Aorta (tissue), 5 donors: ENCODE results near the gene EVA1A. TPM values are rescaled to one million over a fixed set of nuclear protein-coding genes. Genes with fewer than 3 reads are reported as not detected.

ENCODE experiments used
- ATAC-seq: fragments of 200-7000 bp; cut with Tn5 transposase; one replicate; pipeline ENCODE4 v1.9.1; 2022; ENCODE audit warnings: moderate library complexity; ENCODE audit not compliant: low FRiP score
- DNase-seq, 2 donors: peaks; one replicate each; pipeline ENCODE4 v3.0.0-alpha.2; 2020
- H3K27ac ChIP-seq, 2 donors: one replicate each; pipeline ENCODE4 v1.5.1; 2013; ENCODE audit warnings: low read length in 2 of 2, mild to moderate bottlenecking in 2 of 2, moderate library complexity in 2 of 2, control low read depth in 1 of 2, inconsistent platforms in 1 of 2, low read depth in 1 of 2
- H3K27me3 ChIP-seq, 2 donors: one replicate each; pipeline ENCODE4 v1.6.1; 2013; ENCODE audit warnings: control low read depth in 1 of 2, low read length in 1 of 2, mild to moderate bottlenecking in 1 of 2, moderate library complexity in 1 of 2; ENCODE audit not compliant: insufficient read depth in 2 of 2, control insufficient read depth in 1 of 2
- H3K36me3 ChIP-seq, 2 donors: one replicate each; pipeline ENCODE4 v1.6.1; 2013; ENCODE audit warnings: control low read depth in 1 of 2, low read length in 1 of 2, mild to moderate bottlenecking in 1 of 2; ENCODE audit not compliant: insufficient read depth in 2 of 2, control insufficient read depth in 1 of 2
- H3K4me1 ChIP-seq, 2 donors: one replicate each; pipeline ENCODE4 v1.6.1; 2013; ENCODE audit warnings: low read length in 2 of 2, control low read depth in 1 of 2, mild to moderate bottlenecking in 1 of 2, moderate library complexity in 1 of 2; ENCODE audit not compliant: insufficient read depth in 2 of 2, control insufficient read depth in 1 of 2
- H3K4me3 ChIP-seq, 2 donors: one replicate each; pipeline ENCODE4 v1.5.1; 2013; ENCODE audit warnings: low read length in 2 of 2, control low read depth in 1 of 2, mild to moderate bottlenecking in 1 of 2
- H3K9me3 ChIP-seq: one replicate; pipeline ENCODE4 v1.6.1; 2013; ENCODE audit warnings: mild to moderate bottlenecking, low read length; ENCODE audit not compliant: control insufficient read depth
- whole genome bisulfite sequencing, 2 donors: extraction: QIAGEN DNeasy Blood & Tissue Kit; methylation state at CpG; one replicate each; pipeline ENCODE4 v1.1.7; 2013; 5-methylcytosine and 5-hydroxymethylcytosine counted together
- intact Hi-C, 2 donors: fragments of 100-400 bp; cut with DNase I; formaldehyde crosslinking; loops; one replicate each; pipeline versions ENCODE4 v1.14.2 to v1.15.0; 2022
- polyA plus RNA-seq, 2 donors: library from polyadenylated mRNA; stranded (reverse); fragments of 200-250 nt; gene quantifications; one replicate each; pipeline ENCODE4 v1.2.3, GENCODE V29; 2013
- total RNA-seq, 2 donors: library from RNA; stranded (reverse); fragmentation: NEBNext Ultra II Directional; extraction: Animal tissue kit (Norgen Biotek cat#: 25700); gene quantifications; one replicate each; pipeline ENCODE4 v1.2.1, GENCODE V29; 2021
- donor health status: healthy with polysubstance abuse.
- donor health status: Bipolar disorder and iron deficiency.
- donor health status: DM: no; HTN: no; CAD: no.
- donor health status: DM: no; HTN: no; CAD: no.
- donor health status: DM: yes; HTN: yes; CAD: no.

Gene EVA1A
- total and polyA plus RNA-seq, 4 donors, result 0.82 to 6.0 (median 2.4) TPM

DNA sequence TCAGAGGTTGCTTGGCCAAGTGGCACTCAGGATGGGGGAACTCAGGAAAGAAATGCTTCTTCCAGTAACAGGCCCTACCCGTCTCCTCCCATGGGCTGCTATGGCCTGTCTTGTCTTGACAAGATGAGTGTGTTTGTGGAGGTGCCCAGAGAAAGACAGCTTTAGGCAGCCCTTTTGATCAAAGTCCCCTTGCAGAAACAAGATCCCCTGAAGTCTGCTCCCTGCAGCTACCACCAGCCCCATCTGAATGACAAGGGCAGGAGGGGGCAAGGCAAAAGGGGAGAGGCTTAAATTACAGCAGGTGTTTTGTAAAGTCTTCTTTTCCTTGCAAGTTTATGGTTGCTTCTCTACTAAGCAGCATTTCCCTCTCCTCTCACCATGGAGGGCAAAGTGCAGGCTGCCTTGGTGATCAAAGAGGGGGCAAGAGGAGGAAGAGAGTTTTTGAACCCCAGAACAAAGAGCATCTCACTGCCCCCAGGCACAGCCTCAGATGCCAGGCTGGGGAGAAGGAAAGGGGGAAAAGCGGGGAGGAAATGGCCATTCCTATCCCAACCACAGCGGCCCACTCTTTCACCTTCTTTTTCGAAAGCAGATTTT is 6.7 kb downstream of the EVA1A start:
- 66 to 67% methylated on average over 4 of the region's 4 CpGs for WGBS, 2 donors
- Histone ChIP-seq H3K36me3 (no peaks in the 10 kb centered on the region), H3K27ac (no peak overlapping the region), H3K4me3 (no peak overlapping the region), H3K27me3 (no peaks in the 10 kb centered on the region), H3K9me3 (peaks cover 2% of the 10 kb centered on the region), H3K4me1 (no peaks in the 10 kb centered on the region)
- DNase-seq (no peak), ATAC-seq (no peak)
- intact Hi-C loops, result no loop called here

DNA sequence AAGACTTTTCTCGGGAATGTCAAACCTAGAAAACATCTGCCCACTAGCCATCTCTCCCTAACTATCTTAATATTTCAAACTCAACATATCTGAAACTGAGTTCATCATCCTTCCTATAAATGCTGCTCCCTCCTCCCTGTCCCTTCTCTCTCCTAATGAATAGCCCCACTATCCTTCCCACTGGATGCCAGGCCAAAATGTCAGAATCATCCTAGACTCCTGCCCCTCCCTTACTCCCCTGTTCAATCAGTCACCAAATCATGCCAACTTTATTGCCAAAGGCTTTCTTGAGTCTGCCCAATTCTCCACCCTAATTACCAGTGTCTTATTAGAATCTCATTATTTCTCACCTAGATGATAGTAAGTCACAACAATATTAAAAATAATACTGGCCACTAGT is 8.5 kb downstream of the EVA1A start:
- H3K9me3 ChIP-seq, result peaks cover 2% of the 10 kb centered on the region
- no peak overlapping the region for H3K4me3 ChIP-seq
- intact Hi-C loops, result no loop called here
- H3K36me3 ChIP-seq, result no peaks in the 10 kb centered on the region
- WGBS, 2 donors, result 86 to 90% methylated on average over 1 of the region's 1 CpG
- no peaks in the 10 kb centered on the region for H3K27me3 ChIP-seq
- no peak for ATAC-seq
- H3K27ac ChIP-seq, result no peak overlapping the region
- no peaks in the 10 kb centered on the region for H3K4me1 ChIP-seq
- no peak for DNase-seq

DNA sequence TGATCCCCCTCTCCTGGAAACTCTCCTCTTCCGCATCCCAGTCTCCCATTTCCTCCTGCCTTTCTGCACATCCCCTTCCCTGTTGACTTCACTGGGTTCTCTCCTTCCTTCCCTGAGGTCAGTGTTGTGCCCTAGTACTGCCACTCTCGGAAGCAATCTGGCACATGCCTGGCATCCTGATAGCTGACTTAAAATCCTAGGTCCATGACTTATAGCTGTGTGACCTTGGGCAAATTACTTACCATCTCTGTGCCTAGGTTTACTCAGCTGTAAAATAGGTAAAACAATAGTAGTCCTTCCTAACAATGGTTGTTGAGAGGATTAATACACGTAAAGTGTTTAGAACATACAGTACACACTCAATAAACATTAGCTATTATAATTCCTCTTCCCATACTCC is 9.3 kb downstream of the EVA1A start:
- no peaks in the 10 kb centered on the region for H3K27me3 ChIP-seq
- no peaks in the 10 kb centered on the region for H3K36me3 ChIP-seq
- H3K27ac ChIP-seq, result no peak overlapping the region
- H3K9me3 ChIP-seq, result peaks cover 2% of the 10 kb centered on the region
- no peak overlapping the region for H3K4me3 ChIP-seq
- H3K4me1 ChIP-seq, result no peaks in the 10 kb centered on the region
- WGBS, 2 donors, result 88% methylated on average over 3 of the region's 3 CpGs
- DNase-seq (no peak), ATAC-seq (no peak)
- intact Hi-C loops, result no loop called here

DNA sequence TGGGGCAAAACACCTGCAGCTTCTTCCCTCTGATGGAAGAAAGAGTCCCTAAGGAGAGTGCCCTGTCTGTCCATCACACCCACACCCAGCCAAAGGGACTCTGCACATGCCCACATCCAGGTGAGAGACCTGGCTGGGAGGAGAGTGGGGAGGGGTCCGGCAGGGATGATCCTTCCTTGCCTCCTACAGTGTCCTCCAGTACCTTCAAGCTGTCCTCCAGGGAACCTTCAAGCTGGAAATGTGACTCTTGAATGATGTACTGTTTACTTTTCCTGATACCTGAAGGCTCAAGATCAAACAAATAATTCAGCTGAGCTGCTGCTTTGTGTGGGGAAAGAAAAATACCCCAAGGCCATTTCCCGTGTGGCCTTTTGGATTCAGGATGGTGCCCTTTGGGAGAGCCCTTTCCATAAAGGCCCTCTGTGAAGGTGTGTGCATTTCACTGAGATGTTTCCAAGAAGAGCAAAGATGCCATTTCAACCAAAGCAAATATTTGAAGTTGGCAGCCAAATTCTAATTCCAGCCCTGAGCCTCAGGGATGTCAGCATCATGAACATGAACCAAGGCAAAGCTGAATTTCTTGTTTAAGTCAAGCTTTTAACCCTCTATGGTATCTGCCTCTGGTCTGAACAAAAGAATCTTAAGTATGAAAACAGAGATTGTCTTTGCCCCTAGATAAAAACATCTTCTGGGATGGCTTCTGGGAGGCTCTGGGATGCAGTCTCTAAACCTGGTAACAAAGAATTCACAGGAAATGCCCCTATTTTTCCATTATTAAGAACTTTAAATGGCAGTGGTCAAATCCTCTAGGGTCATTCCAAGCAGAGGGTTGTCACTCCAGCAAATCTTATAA is 11.1 kb downstream of the EVA1A start:
- no peaks in the 10 kb centered on the region for H3K36me3 ChIP-seq
- H3K9me3 ChIP-seq, result peaks cover 2% of the 10 kb centered on the region
- DNase-seq (no peak), ATAC-seq (no peak)
- WGBS, 2 donors, result 71 to 81% methylated on average over 2 of the region's 2 CpGs
- no peaks in the 10 kb centered on the region for H3K27me3 ChIP-seq
- H3K4me1 ChIP-seq, result no peaks in the 10 kb centered on the region
- intact Hi-C loops, result no loop called here
- no peak overlapping the region for H3K4me3 ChIP-seq
- H3K27ac ChIP-seq, result no peak overlapping the region

DNA sequence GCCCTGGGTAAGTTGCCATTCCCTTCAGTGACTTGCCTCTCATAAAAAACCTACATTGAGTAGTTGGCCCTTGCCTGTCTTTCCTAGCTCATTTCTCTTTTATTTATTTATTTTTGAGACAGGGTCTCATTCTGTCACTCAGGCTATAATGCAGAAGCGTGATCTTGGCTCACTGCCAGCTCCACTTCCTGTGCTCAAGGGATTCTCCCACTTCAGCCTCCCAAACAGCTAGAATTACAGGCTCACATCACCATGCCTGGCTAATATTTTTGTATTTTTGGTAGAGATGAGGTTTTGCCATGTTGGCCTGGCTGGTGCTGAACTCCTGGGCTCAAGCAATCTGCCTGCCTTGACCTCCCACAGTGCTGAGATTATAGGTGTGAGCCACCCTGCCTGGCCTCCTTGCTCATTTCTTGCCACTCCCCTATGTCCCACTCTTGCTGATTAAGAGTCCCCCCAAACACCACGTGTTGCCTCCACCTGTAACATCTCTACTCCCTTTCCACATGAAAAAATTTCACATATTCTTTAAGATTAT is 12.6 kb downstream of the EVA1A start:
- Histone ChIP-seq H3K36me3 (no peaks in the 10 kb centered on the region), H3K9me3 (peaks cover 2% of the 10 kb centered on the region), H3K4me3 (no peak overlapping the region), H3K27me3 (no peaks in the 10 kb centered on the region), H3K4me1 (no peaks in the 10 kb centered on the region), H3K27ac (no peak overlapping the region)
- ATAC-seq (no peak), DNase-seq (no peak)
- intact Hi-C loops, result no loop called here
- 35 to 36% methylated on average over 2 of the region's 2 CpGs for WGBS, 2 donors

DNA sequence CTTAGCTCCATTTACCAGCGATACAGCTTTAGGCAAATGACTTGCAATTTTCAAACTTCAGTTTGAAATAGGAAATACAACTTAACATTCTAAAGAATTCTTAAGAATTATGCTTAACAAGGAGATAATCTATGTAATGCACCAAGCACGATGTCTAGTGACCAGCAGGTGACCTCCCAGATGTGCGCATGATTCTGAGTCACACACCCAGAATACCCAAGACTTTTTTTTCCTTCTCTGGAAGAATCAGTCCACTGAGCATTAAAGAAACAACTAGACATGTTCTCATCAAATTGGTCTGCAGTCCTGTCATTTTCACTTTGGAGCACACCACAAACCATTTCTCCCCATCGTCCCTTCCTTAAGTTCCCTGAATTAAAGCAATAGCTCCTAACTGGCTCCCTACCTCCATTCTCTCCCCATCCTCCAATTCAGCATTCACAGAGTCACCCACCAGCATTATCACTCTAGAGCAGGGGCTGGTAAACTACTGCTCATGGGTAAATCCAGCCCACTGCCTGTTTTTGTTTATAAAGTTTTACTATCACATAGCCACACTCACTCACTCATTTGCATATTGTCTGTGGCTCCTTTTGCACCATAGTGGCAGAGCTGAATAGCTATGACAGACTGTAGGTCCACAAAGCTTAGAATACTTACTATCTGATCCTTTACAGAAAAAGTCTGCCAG is 13.2 kb downstream of the EVA1A start:
- WGBS, 2 donors, result 82 to 89% methylated on average over 4 of the region's 4 CpGs
- DNase-seq, result no peak
- H3K27me3 ChIP-seq, result no peaks in the 10 kb centered on the region
- ATAC-seq, result no peak
- H3K4me3 ChIP-seq, result no peak overlapping the region
- no peaks in the 10 kb centered on the region for H3K4me1 ChIP-seq
- peaks cover 2% of the 10 kb centered on the region for H3K9me3 ChIP-seq
- H3K27ac ChIP-seq, result no peak overlapping the region
- H3K36me3 ChIP-seq, result no peaks in the 10 kb centered on the region
- intact Hi-C loops, result no loop called here

DNA sequence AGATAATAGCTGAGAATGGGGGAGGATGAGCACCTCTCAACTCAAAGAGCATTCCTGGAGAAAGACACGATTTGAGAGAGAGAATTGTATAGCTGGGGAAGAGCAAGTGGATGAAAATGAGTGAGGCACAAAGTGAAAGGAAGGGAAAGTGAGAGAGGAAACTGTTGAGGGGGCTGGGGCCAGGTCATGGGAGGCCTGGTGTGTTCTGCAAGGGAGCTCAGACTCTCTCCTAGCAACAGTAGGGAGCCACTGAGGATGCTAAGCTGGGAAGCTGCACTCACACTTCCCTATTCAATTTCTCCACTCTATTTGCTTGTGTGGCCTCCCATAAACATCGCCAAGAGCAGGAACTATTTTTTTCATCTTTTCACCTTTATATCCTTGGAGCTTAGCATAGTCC is 14.8 kb downstream of the EVA1A start:
- no peak overlapping the region for H3K4me3 ChIP-seq
- peaks cover 2% of the 10 kb centered on the region for H3K9me3 ChIP-seq
- H3K4me1 ChIP-seq, result no peaks in the 10 kb centered on the region
- H3K36me3 ChIP-seq, result no peaks in the 10 kb centered on the region
- no peak for DNase-seq
- 84 to 85% methylated on average over 2 of the region's 2 CpGs for WGBS, 2 donors
- H3K27ac ChIP-seq, result no peak overlapping the region
- ATAC-seq, result no peak
- H3K27me3 ChIP-seq, result no peaks in the 10 kb centered on the region
- intact Hi-C loops, result no loop called here

DNA sequence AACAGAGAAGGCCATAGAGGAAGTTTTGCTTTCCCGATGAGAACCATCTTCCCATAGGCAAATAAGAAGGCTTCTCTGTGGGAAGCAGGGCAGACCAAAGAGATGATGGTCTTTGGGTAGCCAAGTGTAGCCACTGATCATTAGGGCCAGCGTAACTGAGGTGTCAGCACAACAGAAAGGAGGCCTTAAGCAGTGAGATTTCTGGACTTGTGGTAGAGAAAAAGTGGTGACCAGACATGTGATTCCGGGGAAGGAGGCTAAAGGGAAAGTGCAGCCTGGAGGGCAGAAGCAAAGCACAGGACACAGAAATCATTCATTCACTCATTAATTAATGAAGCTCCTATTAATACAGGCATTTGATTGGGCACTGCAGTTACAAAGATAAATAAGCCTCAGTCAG is 15.4 kb downstream of the EVA1A start:
- Histone ChIP-seq H3K4me3 (no peak overlapping the region), H3K27ac (no peak overlapping the region), H3K27me3 (no peaks in the 10 kb centered on the region), H3K9me3 (peaks cover 2% of the 10 kb centered on the region), H3K4me1 (no peaks in the 10 kb centered on the region), H3K36me3 (no peaks in the 10 kb centered on the region)
- ATAC-seq, result no peak
- no peak for DNase-seq
- intact Hi-C loops, result no loop called here
- WGBS, 2 donors, result 84 to 86% methylated on average over 3 of the region's 3 CpGs
